MM.1S (cell line): ENCODE results near the gene MYLK.

Experiments
- DNase-seq: peaks from one replicate; pipeline ENCODE4 v3.0.0-alpha.2; 2015
- H2AFZ ChIP-seq: fragments of 300-600 bp; sonication (generic); 2 replicates; pipeline ENCODE4 v1.6.0; 2016; ENCODE audit warnings: antibody characterized with exemption, low read length
- H3F3A ChIP-seq: fragments of 300-600 bp; sonication (generic); 2 replicates; pipeline ENCODE4 v1.6.1; 2016; ENCODE audit warnings: mild to moderate bottlenecking, antibody characterized with exemption, low read length, moderate library complexity, mixed read lengths; ENCODE audit not compliant: insufficient read depth
- H3K27ac ChIP-seq: fragments of 300-600 bp; sonication (generic); 2 replicates; pipeline ENCODE4 v1.5.1; 2016; ENCODE audit warnings: mild to moderate bottlenecking, low read length
- H3K27me3 ChIP-seq: fragments of 300-600 bp; sonication (generic); replicated peaks from 2 replicates; pipeline ENCODE4 v1.6.0; 2016; ENCODE audit warnings: low read length; ENCODE audit not compliant: insufficient read depth
- H3K36me3 ChIP-seq: fragments of 300-600 bp; sonication (generic); replicated peaks from 2 replicates; pipeline ENCODE4 v1.6.1; 2016; ENCODE audit warnings: mild to moderate bottlenecking, low read length, mixed read lengths; ENCODE audit not compliant: insufficient read depth
- H3K4me1 ChIP-seq: fragments of 300-600 bp; sonication (generic); 2 replicates; pipeline ENCODE4 v1.6.1; 2016; ENCODE audit warnings: low read length, mixed read lengths
- H3K4me2 ChIP-seq: fragments of 300-600 bp; sonication (generic); 2 replicates; pipeline ENCODE4 v1.6.0; 2016; ENCODE audit warnings: low read depth, low read length
- H3K4me3 ChIP-seq: fragments of 300-600 bp; sonication (generic); 2 replicates; pipeline ENCODE4 v1.5.1; 2016; ENCODE audit warnings: low read length, mixed read lengths
- H3K79me2 ChIP-seq: fragments of 300-600 bp; sonication (generic); 2 replicates; pipeline ENCODE4 v1.6.1; 2016; ENCODE audit warnings: mixed run types, low read length, mixed read lengths
- H3K9ac ChIP-seq: fragments of 300-600 bp; sonication (generic); 2 replicates; pipeline ENCODE4 v1.6.1; 2016; ENCODE audit warnings: low read length, mixed read lengths
- H3K9me2 ChIP-seq: fragments of 300-600 bp; sonication (generic); replicated peaks from 2 replicates; pipeline ENCODE4 v1.6.1; 2016; ENCODE audit warnings: mild to moderate bottlenecking, low read length, mixed read lengths; ENCODE audit not compliant: insufficient read depth
- H3K9me3 ChIP-seq: fragments of 300-600 bp; sonication (generic); replicated peaks from 2 replicates; pipeline ENCODE4 v1.6.1; 2016; ENCODE audit warnings: mild to moderate bottlenecking, low read length, mixed read lengths; ENCODE audit not compliant: insufficient read depth
- H4K20me1 ChIP-seq: fragments of 300-600 bp; sonication (generic); 2 replicates; pipeline ENCODE4 v1.6.1; 2016; ENCODE audit warnings: mild to moderate bottlenecking, low read length, moderate library complexity, mixed read lengths; ENCODE audit not compliant: insufficient read depth
- CTCF ChIP-seq: fragments of 300-600 bp; sonication (generic); IDR thresholded peaks from 2 replicates; pipeline ENCODE4 v1.5.1; 2016; ENCODE audit warnings: antibody characterized with exemption, low read length, mixed read lengths
- EZH2 ChIP-seq: fragments of 300-600 bp; sonication (generic); optimal IDR thresholded peaks from 2 replicates; pipeline ENCODE3; 2017; ENCODE audit warnings: low read depth, mild to moderate bottlenecking, antibody characterized with exemption, low read length, mixed read lengths
- EZH2phosphoT487 ChIP-seq: fragments of 300-600 bp; sonication (generic); IDR thresholded peaks from 2 replicates; pipeline ENCODE4 v1.6.1; 2018; ENCODE audit warnings: antibody characterized with exemption, low read length

The MYLK gene

GRCh38 chr3:123907720-123908119 lies 23.6 kb upstream of the MYLK start:
- TF ChIP-seq CTCF (0 out of 2 replicates have a peak, but pooled peaks have one; percentile 4), EZH2 (no peak), EZH2phosphoT487 (no peak)
- no peak overlapping the region for H3K27ac ChIP-seq
- DNase-seq = no peak
- H3K27me3 ChIP-seq = no peaks in the 10 kb centered on the region
- peaks cover 19% of the 10 kb centered on the region for H3K4me1 ChIP-seq
- H2AFZ ChIP-seq = no peak overlapping the region
- H3K4me3 ChIP-seq = no peak overlapping the region
- H3F3A ChIP-seq = peaks cover 19% of the 10 kb centered on the region
- no peaks in the 10 kb centered on the region for H4K20me1 ChIP-seq
- no peaks in the 10 kb centered on the region for H3K79me2 ChIP-seq
- no peaks in the 10 kb centered on the region for H3K36me3 ChIP-seq
- H3K9ac ChIP-seq = no peak overlapping the region
- H3K4me2 ChIP-seq = no peak overlapping the region
- no peaks in the 10 kb centered on the region for H3K9me2 ChIP-seq
- no peaks in the 10 kb centered on the region for H3K9me3 ChIP-seq

GRCh38 chr3:123899300-123899865 lies 15.3 kb upstream of the MYLK start:
- DNase-seq = no peak
- H3K27ac ChIP-seq = no peak overlapping the region
- no peak overlapping the region for H3K4me2 ChIP-seq
- H2AFZ ChIP-seq = no peak overlapping the region
- no peak overlapping the region for H3K4me3 ChIP-seq
- no peaks in the 10 kb centered on the region for H3K27me3 ChIP-seq
- no peaks in the 10 kb centered on the region for H3K9me3 ChIP-seq
- no peaks in the 10 kb centered on the region for H3K36me3 ChIP-seq
- H3K4me1 ChIP-seq = no peaks in the 10 kb centered on the region
- no peaks in the 10 kb centered on the region for H3F3A ChIP-seq
- H4K20me1 ChIP-seq = no peaks in the 10 kb centered on the region
- no peaks in the 10 kb centered on the region for H3K79me2 ChIP-seq
- TF ChIP-seq CTCF (no peak), EZH2 (no peak), EZH2phosphoT487 (no peak)
- no peaks in the 10 kb centered on the region for H3K9me2 ChIP-seq
- H3K9ac ChIP-seq = no peak overlapping the region

GRCh38 chr3:123893012-123893411 lies 8.9 kb upstream of the MYLK start:
- Histone ChIP-seq H3K9me2 (no peaks in the 10 kb centered on the region), H2AFZ (no peak overlapping the region), H3K4me2 (no peak overlapping the region), H3K27ac (no peak overlapping the region), H3K27me3 (no peaks in the 10 kb centered on the region), H3K79me2 (no peaks in the 10 kb centered on the region), H3K36me3 (no peaks in the 10 kb centered on the region), H3K4me3 (no peak overlapping the region), H3K9ac (no peak overlapping the region), H4K20me1 (no peaks in the 10 kb centered on the region), H3K9me3 (no peaks in the 10 kb centered on the region), H3F3A (no peaks in the 10 kb centered on the region), H3K4me1 (no peaks in the 10 kb centered on the region)
- no peak for DNase-seq
- TF ChIP-seq CTCF (no peak), EZH2 (no peak)
